Body of pancreas (tissue), 4 donors: Measurements from ENCODE around the gene CUL4A.

Experiments used
- POLR2A ChIP-seq, 3 donors: fragments of 450-650 bp; IDR thresholded peaks; one replicate each; pipeline ENCODE4 v1.6.1; 2016; ENCODE audit warnings: antibody characterized with exemption in 3 of 3, mild to moderate bottlenecking in 2 of 3
- TF ChIP-seq, protein P1 (sequence below), 7 experiments: fragments of 450-650 bp in 4 of 7; fragments of 200-600 bp in 3 of 7; sonication (generic) in 3 of 7; IDR thresholded peaks; one replicate each; pipeline ENCODE4 v1.5.1; 2016 to 2019; ENCODE audit warnings: antibody characterized with exemption in 7 of 7

DNA sequence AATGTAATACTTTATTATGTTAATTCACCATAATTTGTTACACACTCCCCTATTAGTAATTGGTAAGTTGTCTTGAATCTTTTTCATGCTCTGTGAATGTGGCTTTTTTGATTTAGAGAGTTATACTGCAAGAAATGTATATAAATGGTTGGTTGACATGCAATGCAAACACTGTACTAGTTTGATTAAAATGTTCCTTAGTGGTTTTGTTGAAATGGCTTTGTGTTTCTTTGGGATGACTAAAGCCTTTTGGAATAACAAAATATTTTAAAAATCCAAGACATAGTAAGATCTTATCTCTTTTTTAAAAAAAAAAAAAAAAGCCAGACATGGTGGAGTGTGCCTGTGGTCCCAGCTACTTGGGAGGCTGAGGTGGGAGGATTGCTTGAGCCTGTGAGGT lies 98.1 kb downstream of the CUL4A start:
- TF ChIP-seq POLR2A (IDR thresholded peaks at IDR 0.05): no peak
- TF ChIP-seq, protein P1, sequence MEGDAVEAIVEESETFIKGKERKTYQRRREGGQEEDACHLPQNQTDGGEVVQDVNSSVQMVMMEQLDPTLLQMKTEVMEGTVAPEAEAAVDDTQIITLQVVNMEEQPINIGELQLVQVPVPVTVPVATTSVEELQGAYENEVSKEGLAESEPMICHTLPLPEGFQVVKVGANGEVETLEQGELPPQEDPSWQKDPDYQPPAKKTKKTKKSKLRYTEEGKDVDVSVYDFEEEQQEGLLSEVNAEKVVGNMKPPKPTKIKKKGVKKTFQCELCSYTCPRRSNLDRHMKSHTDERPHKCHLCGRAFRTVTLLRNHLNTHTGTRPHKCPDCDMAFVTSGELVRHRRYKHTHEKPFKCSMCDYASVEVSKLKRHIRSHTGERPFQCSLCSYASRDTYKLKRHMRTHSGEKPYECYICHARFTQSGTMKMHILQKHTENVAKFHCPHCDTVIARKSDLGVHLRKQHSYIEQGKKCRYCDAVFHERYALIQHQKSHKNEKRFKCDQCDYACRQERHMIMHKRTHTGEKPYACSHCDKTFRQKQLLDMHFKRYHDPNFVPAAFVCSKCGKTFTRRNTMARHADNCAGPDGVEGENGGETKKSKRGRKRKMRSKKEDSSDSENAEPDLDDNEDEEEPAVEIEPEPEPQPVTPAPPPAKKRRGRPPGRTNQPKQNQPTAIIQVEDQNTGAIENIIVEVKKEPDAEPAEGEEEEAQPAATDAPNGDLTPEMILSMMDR (IDR thresholded peaks at IDR 0.05): no peak
